ENCODE results near the gene SINHCAF.
"Not testable (repeated sequence)": the region's sequence is repeated elsewhere in the genome, so short reads cannot be mapped to it uniquely, and the experiment has no call there.

SINHCAF gene, protein sequence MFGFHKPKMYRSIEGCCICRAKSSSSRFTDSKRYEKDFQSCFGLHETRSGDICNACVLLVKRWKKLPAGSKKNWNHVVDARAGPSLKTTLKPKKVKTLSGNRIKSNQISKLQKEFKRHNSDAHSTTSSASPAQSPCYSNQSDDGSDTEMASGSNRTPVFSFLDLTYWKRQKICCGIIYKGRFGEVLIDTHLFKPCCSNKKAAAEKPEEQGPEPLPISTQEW

GRCh38 chr12:31325877-31326631 is at the start of gene SINHCAF:
Gene SINHCAF, minus strand, starts transcription at chr12:31326150. Its CDS starts 27,946 bp downstream, at chr12:31298204.
- peak; percentile 99 for DNase-seq

DNA sequence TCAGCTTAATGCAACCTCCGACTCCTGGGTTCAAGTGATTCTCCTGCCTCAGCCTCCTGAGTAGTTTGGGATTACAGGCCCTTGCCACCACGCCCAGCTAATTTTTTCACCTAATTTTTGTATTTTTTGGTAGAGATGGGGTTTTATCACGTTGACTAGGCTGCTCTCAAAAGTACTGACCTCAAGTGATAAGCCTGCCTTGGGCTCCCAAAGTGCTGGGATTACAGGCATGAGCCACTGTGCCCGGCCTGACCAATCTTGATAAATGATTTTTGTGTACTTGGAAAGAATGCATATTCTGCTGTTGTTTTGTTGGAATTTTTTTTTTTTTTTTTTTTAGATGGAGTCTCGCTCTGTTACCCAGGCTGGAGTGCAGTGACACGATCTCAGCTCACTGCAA is 49.5 kb upstream of the SINHCAF start:
- not testable (repeated sequence) for DNase-seq

GRCh38 chr12:31371256-31371620 is 45.3 kb upstream of the SINHCAF start:
- no peak for DNase-seq

GRCh38 chr12:31370531-31371255 is 44.7 kb upstream of the SINHCAF start:
- no peak for DNase-seq

DNA sequence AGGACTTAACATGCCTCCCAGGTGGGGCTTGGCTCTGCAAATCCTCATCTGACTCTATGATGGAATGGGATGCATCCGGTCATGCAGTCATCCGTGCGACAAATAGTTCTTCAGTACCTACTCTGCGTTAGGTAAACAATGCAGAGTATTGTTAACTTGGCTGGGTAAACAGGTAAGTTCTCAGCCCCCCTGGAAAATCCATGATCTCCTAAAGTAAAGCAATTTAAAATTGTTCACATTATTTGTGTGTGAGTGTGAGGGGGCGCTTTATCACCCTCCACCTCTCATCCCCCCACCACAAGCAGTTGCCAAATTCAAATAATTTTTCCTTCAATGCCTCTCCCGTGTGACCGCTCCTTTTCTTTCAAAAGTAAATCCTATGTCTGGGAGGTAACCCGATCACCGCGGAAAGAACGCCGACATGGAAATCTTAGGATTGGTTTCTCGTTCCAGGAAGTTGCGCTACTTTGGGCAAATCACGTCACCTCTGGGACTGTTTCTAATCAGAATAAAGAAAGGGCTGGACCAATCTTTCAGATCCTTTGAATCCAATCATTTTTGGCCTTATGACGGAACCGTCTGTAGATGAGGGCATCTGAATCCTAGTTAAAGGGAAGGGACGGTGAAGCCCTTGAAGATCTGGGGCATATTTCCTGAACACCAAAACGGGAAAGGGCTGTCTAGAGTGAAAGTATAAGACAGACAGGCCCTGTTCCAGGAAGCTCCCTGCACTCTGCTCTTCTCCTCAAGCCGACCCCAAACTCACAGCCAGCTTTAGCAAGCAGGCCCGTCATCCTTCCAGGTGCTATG is 44.0 kb upstream of the SINHCAF start:
- DNase-seq: no peak

GRCh38 chr12:31368666-31369361 is 42.9 kb upstream of the SINHCAF start:
- no peak for DNase-seq

- no peak for DNase-seq
Observed at GRCh38 chr12:31366104-31366621, 40.2 kb upstream of the SINHCAF start.

- DNase-seq: no peak
Observed at GRCh38 chr12:31363831-31364230, 37.9 kb upstream of the SINHCAF start.

DNA sequence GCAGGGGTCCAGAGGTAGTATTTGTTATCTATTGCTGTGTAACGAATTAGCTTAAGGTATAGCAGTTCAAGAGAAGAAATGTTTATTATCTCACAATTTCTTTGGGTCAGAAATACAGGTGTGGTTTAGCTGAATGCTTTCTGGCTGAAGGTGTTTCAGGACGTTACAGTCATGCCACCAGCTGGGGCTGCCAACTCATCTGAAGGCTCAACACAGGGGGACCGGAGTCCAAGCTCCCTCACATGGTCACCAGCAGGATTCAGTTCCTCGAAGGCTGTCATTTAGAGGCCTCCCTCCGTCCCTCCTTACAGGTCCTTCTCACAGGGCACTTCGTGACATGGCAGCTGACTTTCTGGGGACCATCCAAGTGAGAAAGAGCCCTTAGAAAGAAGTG is 37.5 kb upstream of the SINHCAF start:
- DNase-seq: no peak

DNA sequence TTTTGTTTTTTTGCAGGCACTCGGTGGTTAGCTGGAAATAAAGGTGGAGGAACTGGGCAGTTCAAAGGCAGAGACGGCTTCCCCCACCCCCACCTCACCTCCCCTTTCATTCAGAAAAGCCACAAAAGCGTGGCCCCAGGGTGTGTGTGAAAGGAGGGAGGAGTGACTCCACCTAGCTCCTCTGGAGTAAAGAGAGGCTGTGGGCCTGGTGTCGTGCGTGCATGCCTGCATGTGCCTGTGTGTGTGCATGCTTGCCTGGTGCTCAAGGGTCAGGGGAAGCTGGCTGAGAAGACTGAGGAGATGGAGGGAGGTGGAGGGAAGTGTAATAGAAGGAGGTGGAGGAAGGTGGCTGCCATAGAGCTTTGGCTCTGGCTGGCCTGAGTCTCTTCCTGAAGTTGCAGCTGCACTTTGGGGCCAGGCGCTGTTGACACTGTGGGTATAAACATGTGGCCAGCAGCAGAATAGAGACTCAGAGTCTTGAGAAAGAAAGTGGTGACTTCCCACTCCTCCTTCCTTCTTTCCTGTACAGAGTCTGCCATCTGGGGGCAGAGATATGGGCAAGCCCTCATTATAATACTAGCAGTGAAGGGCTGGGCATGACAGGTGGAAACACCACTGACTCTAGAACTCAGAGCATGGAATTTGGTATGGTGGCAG is 36.9 kb upstream of the SINHCAF start:
- no peak for DNase-seq

- DNase-seq: no peak
Observed at GRCh38 chr12:31362115-31362758, 36.3 kb upstream of the SINHCAF start.

GRCh38 chr12:31361730-31362114 is 35.8 kb upstream of the SINHCAF start:
- DNase-seq: no peak

- no peak for DNase-seq
Observed at GRCh38 chr12:31355747-31356107, 29.8 kb upstream of the SINHCAF start.

DNA sequence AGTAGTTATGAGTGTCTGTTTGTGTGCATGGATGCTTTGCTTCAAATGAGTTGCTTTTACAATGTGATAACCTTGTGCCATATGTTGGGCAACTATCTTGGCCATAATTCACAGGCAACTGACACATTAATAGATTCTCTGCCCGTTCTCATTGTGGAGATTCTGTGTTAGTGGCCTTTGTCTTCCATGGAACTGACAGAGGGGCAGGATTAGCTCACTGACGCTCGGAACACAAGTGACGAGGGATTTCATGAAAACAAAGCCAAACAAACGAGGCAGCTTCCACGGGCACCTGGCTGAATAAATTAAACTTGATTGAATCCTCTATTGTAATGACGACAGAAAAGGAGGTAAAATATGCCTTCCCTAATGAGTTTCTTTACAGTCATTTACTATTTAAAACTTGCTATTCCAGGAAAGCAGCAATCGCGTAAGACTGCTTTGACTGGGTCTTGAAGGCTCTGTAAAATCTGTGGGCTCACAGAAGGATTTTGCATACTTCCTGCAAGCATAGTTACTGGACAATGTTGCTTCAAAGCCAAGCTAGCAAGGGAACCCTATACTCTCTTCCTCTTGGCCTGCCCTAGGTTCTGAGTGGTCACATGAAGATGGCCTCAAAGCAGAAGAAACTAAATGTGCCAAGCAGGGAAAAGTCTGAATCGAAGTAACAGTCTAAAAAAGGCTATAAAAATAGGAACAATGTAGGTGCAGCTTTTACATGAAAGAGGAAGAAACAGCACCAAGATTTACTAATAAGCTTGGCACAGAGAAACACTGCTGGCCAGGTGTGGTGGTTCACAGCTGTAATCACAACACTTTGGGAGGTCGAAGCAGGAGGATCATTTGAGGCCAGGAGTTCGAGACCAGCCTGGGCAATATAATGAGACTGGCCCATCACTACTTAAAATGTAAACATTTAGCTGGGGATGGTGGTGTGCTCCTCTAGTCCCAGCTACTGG is 28.1 kb upstream of the SINHCAF start:
- no peak for DNase-seq

DNA sequence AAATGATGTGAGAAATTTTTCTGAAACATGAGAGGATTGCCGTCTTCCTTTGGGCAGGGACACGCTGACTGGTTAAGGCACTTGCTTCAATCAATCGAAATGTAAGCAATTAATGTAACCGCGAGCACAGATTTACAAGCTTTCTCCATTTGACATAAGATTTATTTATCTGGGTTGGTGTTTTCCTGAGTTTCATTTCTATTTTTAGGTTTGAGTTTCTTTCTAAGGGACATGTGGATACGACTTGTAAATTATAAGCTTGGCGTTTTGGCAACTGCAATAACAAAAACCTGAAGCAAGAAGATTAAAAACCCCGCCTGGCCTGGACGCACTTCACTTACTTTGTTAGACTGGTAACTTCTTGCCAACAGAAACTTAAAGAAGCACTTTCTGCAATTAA is 20.3 kb upstream of the SINHCAF start:
- DNase-seq: no peak

GRCh38 chr12:31343139-31343538 is 17.2 kb upstream of the SINHCAF start:
- no peak for DNase-seq

- no peak for DNase-seq
Observed at GRCh38 chr12:31342286-31342685, 16.3 kb upstream of the SINHCAF start.

GRCh38 chr12:31339831-31340622 is 14.1 kb upstream of the SINHCAF start:
- no peak for DNase-seq

- no peak for DNase-seq
Observed at GRCh38 chr12:31337952-31338351, 12.0 kb upstream of the SINHCAF start.
